ENCODE measurements around the gene PHKA1.
A peak's percentile ranks its signal among the peaks of the same experiment; 100 is the strongest.

DNA sequence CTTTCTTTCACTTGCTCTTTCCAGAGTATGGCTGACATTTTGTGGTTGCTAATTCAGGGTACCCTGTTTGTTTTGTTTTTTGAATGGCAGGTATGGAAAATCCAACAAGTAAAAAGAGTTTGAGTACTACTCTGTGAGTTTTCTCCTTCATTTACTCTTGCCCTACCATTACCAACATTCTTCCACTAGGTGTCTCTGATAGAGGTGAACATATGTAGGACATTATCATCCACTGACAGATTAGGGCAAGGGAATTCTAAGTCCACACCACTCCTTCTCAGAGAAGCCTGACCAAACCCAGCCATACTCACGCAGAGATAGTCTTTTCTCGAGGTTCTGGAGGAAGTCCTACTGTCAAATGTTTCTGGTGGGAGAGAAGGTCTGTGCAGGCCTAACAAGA, 104.8 kb downstream of the PHKA1 start:
- TF ChIP-seq EZH2 (IDR thresholded peaks at IDR 0.05; ENCODE audit: low read length, missing control alignments): no peak
- TF ChIP-seq, protein P1, sequence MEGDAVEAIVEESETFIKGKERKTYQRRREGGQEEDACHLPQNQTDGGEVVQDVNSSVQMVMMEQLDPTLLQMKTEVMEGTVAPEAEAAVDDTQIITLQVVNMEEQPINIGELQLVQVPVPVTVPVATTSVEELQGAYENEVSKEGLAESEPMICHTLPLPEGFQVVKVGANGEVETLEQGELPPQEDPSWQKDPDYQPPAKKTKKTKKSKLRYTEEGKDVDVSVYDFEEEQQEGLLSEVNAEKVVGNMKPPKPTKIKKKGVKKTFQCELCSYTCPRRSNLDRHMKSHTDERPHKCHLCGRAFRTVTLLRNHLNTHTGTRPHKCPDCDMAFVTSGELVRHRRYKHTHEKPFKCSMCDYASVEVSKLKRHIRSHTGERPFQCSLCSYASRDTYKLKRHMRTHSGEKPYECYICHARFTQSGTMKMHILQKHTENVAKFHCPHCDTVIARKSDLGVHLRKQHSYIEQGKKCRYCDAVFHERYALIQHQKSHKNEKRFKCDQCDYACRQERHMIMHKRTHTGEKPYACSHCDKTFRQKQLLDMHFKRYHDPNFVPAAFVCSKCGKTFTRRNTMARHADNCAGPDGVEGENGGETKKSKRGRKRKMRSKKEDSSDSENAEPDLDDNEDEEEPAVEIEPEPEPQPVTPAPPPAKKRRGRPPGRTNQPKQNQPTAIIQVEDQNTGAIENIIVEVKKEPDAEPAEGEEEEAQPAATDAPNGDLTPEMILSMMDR (conservative IDR thresholded peaks at IDR 0.05 in 1 of 2, IDR thresholded peaks at IDR 0.05 in 1 of 2; ENCODE audit: low read depth in 1 of 2, low read length in 2 of 2): peak in 1 of 2 donors; percentile 17

Measured in fibroblast of lung (primary cell).